Calu3 (cell line): ENCODE measurements around the gene UBE2G2. TPM values are rescaled to one million over a fixed set of nuclear protein-coding genes. Genes with fewer than 3 reads are reported as not detected.

Source experiments
- BruUV-seq: library from RNA; stranded (reverse); fragments of 400-500 nt; replicated peaks from 2 replicates; lab custom pipeline; 2021; lab: Mats Ljungman, UMichigan
- CTCF ChIA-PET: fragments of 300-600 bp; sonication (Branson Sonifier 250); formaldehyde crosslinking; loops from one replicate; lab custom pipeline; 2022; ENCODE audit warnings: antibody characterized with exemption; lab: Charles Lee
- DNase-seq: peaks from one replicate; pipeline ENCODE4 v3.0.0; 2022
- H3K27ac Mint-ChIP-seq: one replicate; pipeline ENCODE4 v1.8.0; 2022; ENCODE audit warnings: mixed read lengths; ENCODE audit not compliant: unreplicated experiment
- H3K27me3 Mint-ChIP-seq: one replicate; pipeline ENCODE4 v1.8.0; 2022; ENCODE audit warnings: mixed read lengths; ENCODE audit not compliant: unreplicated experiment
- H3K36me3 Mint-ChIP-seq: one replicate; pipeline ENCODE4 v1.8.0; 2022; ENCODE audit warnings: mild to moderate bottlenecking, moderate library complexity, mixed read lengths; ENCODE audit not compliant: insufficient read depth, unreplicated experiment
- H3K4me1 Mint-ChIP-seq: one replicate; pipeline ENCODE4 v1.8.0; 2022; ENCODE audit warnings: mild to moderate bottlenecking, low read depth, mixed read lengths; ENCODE audit not compliant: unreplicated experiment
- H3K4me3 Mint-ChIP-seq: one replicate; pipeline ENCODE4 v1.8.0; 2022; ENCODE audit warnings: mild to moderate bottlenecking, low read depth, moderate library complexity, mixed read lengths; ENCODE audit not compliant: unreplicated experiment
- H3K9me3 Mint-ChIP-seq: one replicate; pipeline ENCODE4 v1.8.0; 2022; ENCODE audit warnings: low read depth, mixed read lengths; ENCODE audit not compliant: unreplicated experiment
- intact Hi-C: fragments of 100-400 bp; cut with micrococcal nuclease; formaldehyde crosslinking; loops from one replicate; pipeline ENCODE4 v1.10.0; 2022; ENCODE audit not compliant: unreplicated experiment
- total RNA-seq: library from RNA; stranded (reverse); gene quantifications from 2 replicates; pipeline ENCODE4 v1.2.3, GENCODE V29; 2022
- TF ChIP-seq, protein P1 (sequence below): fragments of 200-600 bp; IDR thresholded peaks from one replicate; pipeline ENCODE4 v1.8.0; 2022; ENCODE audit warnings: antibody characterized with exemption; ENCODE audit not compliant: unreplicated experiment

The UBE2G2 gene
- total RNA-seq, 1 experiment from 2014 or later, result 61.7 TPM

DNA sequence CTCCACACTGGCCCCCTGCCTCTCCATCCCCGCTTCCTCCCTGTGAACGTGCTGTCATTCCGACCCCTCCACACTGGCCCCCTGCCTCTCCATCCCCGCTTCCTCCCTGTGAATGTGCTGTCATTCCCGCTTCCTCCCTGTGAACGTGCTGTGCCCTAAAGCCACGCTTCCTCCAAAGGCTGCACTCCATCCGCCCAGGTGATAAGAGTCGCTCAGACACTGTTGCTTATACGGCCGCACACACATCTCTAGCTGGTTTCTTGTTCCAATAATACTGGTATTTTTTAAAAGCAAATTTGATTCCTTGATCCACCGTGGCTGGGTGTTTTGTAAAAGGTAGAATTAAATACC, 51.0 kb downstream of the UBE2G2 start:
- Mint-ChIP-seq H3K36me3 (no peaks in the 10 kb centered on the region), H3K27me3 (peaks cover 50% of the 10 kb centered on the region), H3K4me1 (no peaks in the 10 kb centered on the region), H3K4me3 (no peak overlapping the region), H3K27ac (no peak overlapping the region), H3K9me3 (no peaks in the 10 kb centered on the region)
- intact Hi-C loops, result no loop called here
- TF ChIP-seq, protein P1, sequence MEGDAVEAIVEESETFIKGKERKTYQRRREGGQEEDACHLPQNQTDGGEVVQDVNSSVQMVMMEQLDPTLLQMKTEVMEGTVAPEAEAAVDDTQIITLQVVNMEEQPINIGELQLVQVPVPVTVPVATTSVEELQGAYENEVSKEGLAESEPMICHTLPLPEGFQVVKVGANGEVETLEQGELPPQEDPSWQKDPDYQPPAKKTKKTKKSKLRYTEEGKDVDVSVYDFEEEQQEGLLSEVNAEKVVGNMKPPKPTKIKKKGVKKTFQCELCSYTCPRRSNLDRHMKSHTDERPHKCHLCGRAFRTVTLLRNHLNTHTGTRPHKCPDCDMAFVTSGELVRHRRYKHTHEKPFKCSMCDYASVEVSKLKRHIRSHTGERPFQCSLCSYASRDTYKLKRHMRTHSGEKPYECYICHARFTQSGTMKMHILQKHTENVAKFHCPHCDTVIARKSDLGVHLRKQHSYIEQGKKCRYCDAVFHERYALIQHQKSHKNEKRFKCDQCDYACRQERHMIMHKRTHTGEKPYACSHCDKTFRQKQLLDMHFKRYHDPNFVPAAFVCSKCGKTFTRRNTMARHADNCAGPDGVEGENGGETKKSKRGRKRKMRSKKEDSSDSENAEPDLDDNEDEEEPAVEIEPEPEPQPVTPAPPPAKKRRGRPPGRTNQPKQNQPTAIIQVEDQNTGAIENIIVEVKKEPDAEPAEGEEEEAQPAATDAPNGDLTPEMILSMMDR, result no peak
- no TSS peak for BruUV-seq
- CTCF ChIA-PET, result interaction anchor here (0.7 kb wide), 1 partner anchor 29 kb away, joined by 5 read pairs; no protein-coding TSS in a partner anchor
- no peak for DNase-seq

DNA sequence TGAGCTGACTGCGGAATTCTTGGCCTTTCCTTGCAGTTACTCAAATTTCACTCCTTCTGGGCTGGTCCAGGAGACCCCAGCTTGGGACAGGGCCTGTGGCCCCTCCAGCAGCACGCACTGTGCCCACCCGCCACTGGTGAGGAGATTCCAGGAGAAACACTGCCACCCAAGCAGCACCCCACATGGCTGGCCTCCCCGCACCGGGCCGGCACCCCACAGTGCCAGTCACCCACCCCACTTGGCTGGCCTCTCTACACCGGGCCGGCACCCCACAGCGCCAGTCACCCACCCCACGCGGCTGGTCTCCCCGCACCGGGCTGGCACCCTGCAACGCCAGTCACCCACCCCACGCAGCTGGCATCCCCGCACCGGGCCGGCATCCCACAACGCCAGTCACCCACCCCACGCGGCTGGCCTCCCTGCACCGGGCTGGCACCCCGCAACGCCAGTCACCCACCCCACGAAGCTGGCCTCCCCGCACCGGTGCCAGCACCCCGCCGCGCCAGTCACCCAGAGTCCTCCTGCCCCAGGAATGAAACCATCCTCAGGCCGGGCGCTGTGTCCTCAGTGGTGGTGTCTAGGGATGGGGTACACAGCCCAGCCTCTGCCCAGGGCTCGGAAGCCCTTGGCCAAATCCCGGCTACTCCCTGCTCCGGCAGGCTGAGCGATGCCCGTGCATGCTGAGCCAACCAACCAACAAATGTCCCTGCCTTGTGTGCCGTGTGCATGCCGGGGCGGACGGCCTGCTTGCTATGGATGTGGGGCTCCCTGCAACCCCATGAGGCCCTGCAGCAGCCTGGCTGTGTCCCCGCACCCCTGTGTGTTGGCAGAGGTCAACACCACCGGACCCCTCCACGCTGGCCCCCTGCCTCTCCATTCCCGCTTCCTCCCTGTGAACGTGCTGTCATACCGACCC, 51.6 kb downstream of the UBE2G2 start:
- TF ChIP-seq, protein P1, result no peak
- no TSS peak for BruUV-seq
- Mint-ChIP-seq H3K27ac (no peak overlapping the region), H3K27me3 (peaks cover 45% of the 10 kb centered on the region), H3K36me3 (no peaks in the 10 kb centered on the region), H3K9me3 (no peaks in the 10 kb centered on the region), H3K4me1 (no peaks in the 10 kb centered on the region), H3K4me3 (no peak overlapping the region)
- DNase-seq, result no peak
- CTCF ChIA-PET, result interaction anchor here (0.7 kb wide), 1 partner anchor 30 kb away, joined by 5 read pairs; no protein-coding TSS in a partner anchor
- intact Hi-C loops, result no loop called here

DNA sequence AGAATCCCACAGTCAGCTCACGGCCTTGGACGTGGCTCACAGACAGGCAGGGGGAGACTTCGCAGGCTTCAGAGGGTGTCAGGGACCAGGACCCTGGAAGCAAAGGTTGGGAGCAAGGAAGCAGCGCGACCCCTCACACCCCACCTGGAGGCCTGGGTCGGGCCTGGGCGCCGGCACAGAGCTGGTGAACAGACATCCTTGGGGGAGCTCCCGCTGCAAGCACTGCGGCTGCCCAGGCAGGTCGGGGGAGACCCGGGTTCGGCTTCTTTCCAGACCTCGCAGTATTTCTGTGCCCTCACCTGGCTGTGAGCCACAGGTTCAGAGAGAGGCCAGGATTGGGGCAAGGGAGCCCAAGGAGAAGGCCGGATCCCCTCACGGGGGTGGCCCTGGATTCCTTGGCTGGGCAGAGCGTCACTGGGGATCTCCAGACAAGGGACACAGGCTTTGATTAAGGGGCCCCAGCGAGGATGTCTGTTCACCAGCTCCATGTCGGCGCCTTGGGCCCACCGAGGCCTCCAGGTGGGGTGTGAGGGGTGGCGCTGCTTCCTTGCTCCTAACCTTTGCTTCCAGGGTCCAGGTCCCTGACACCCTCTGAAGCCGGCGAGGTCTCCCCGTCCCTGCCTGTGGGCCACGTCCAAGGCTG, 52.4 kb downstream of the UBE2G2 start:
- BruUV-seq, result no TSS peak
- H3K4me1 Mint-ChIP-seq, result no peaks in the 10 kb centered on the region

DNA sequence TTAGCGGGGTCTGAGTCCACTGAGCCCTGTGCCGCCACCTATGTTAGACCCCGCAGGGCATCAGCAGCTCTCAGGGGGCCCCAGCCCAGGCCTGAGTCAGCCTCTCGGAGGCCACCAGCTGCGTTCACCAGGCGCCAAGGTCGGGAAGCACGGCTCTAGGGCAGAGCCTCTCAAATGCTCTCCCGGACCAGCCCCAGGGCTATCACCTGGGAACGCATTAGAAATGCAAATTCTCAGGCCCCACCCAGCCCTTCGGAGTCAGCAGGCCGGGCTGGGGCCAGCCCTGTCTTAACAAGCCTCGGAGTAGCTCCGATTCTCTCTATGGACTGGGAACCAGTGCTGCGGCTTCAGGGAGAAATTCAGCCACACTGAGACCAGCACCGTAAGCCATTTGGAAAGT, 53.0 kb downstream of the UBE2G2 start:
- H3K36me3 Mint-ChIP-seq, result no peaks in the 10 kb centered on the region
- no peak for DNase-seq
- no peaks in the 10 kb centered on the region for H3K9me3 Mint-ChIP-seq
- BruUV-seq, result no TSS peak
- TF ChIP-seq, protein P1, result no peak
- CTCF ChIA-PET, result no interaction called here
- H3K4me3 Mint-ChIP-seq, result no peak overlapping the region
- intact Hi-C loops, result no loop called here
- peaks cover 45% of the 10 kb centered on the region for H3K27me3 Mint-ChIP-seq
- H3K4me1 Mint-ChIP-seq, result no peaks in the 10 kb centered on the region
- no peak overlapping the region for H3K27ac Mint-ChIP-seq

More for the DNA sequence above, 52.4 kb downstream of the UBE2G2 start:
- H3K27ac Mint-ChIP-seq, result no peak overlapping the region
- H3K9me3 Mint-ChIP-seq, result no peaks in the 10 kb centered on the region
- no peak for DNase-seq
- H3K36me3 Mint-ChIP-seq, result no peaks in the 10 kb centered on the region
- TF ChIP-seq, protein P1, result no peak
- H3K27me3 Mint-ChIP-seq, result peaks cover 45% of the 10 kb centered on the region
- intact Hi-C loops, result no loop called here
- H3K4me3 Mint-ChIP-seq, result no peak overlapping the region
- CTCF ChIA-PET, result no interaction called here
